ENCODE results near the gene DYNC1LI1.

The DYNC1LI1 gene

GRCh38 chr3:32483772-32484171 lies 86.9 kb downstream of the DYNC1LI1 start:
- H3K27me3 ChIP-seq (ENCODE audit: insufficient read depth, low read length, poor library complexity): no peaks in the 10 kb centered on the region
- H4K20me1 ChIP-seq (ENCODE audit: insufficient read depth, low read length): no peaks in the 10 kb centered on the region
- H3K9ac ChIP-seq (ENCODE audit: low read depth, low read length): no peak overlapping the region
- no peaks in the 10 kb centered on the region for H3K79me2 ChIP-seq (ENCODE audit: insufficient read depth, low read length)
- no peak for TF ChIP-seq EZH2 (IDR thresholded peaks at IDR 0.05; ENCODE audit: borderline replicate concordance, low read depth, low read length, severe bottlenecking)
- TF ChIP-seq CTCF (IDR thresholded peaks at IDR 0.05; ENCODE audit: borderline replicate concordance, extremely low read depth, low read length, poor library complexity, severe bottlenecking): no peak
- no peak overlapping the region for H3K4me3 ChIP-seq (ENCODE audit: low read depth in 1 of 2, low read length in 2 of 2)
- no peak overlapping the region for H3K4me2 ChIP-seq (ENCODE audit: insufficient read depth, low read length)
- H3K9me3 ChIP-seq (ENCODE audit: insufficient read depth, low read length, severe bottlenecking): no peaks in the 10 kb centered on the region
- ATAC-seq (ENCODE audit: insufficient read depth, low read depth) (no peak), DNase-seq (no peak)
- H3K27ac ChIP-seq (ENCODE audit: low read length): no peak overlapping the region
- peaks cover 59% of the 10 kb centered on the region for H3K36me3 ChIP-seq (ENCODE audit: insufficient read depth, low read length)
- H3K4me1 ChIP-seq (ENCODE audit: insufficient read depth, low read length): no peaks in the 10 kb centered on the region
- H2AFZ ChIP-seq (ENCODE audit: low read depth, low read length): no peak overlapping the region

- Histone ChIP-seq H4K20me1 (ENCODE audit: insufficient read depth, low read length) (no peaks in the 10 kb centered on the region), H3K27ac (ENCODE audit: low read length) (no peak overlapping the region), H2AFZ (ENCODE audit: low read depth, low read length) (no peak overlapping the region), H3K9me3 (ENCODE audit: insufficient read depth, low read length, severe bottlenecking) (no peaks in the 10 kb centered on the region), H3K79me2 (ENCODE audit: insufficient read depth, low read length) (no peaks in the 10 kb centered on the region), H3K27me3 (ENCODE audit: insufficient read depth, low read length, poor library complexity) (no peaks in the 10 kb centered on the region), H3K9ac (ENCODE audit: low read depth, low read length) (no peak overlapping the region), H3K4me3 (ENCODE audit: low read depth in 1 of 2, low read length in 2 of 2) (no peak overlapping the region), H3K4me1 (ENCODE audit: insufficient read depth, low read length) (no peaks in the 10 kb centered on the region), H3K4me2 (ENCODE audit: insufficient read depth, low read length) (no peak overlapping the region), H3K36me3 (ENCODE audit: insufficient read depth, low read length) (peaks cover 65% of the 10 kb centered on the region)
- no peak for TF ChIP-seq CTCF (IDR thresholded peaks at IDR 0.05; ENCODE audit: borderline replicate concordance, extremely low read depth, low read length, poor library complexity, severe bottlenecking)
- no peak for TF ChIP-seq EZH2 (IDR thresholded peaks at IDR 0.05; ENCODE audit: borderline replicate concordance, low read depth, low read length, severe bottlenecking)
- DNase-seq (no peak), ATAC-seq (ENCODE audit: insufficient read depth, low read depth) (no peak)
These were observed 88.0 kb downstream of the DYNC1LI1 start for GRCh38 chr3:32482693-32483092.

GRCh38 chr3:32481791-32482631 lies 88.6 kb downstream of the DYNC1LI1 start:
- H3K79me2 ChIP-seq (ENCODE audit: insufficient read depth, low read length): no peaks in the 10 kb centered on the region
- no peaks in the 10 kb centered on the region for H3K27me3 ChIP-seq (ENCODE audit: insufficient read depth, low read length, poor library complexity)
- peaks cover 59% of the 10 kb centered on the region for H3K36me3 ChIP-seq (ENCODE audit: insufficient read depth, low read length)
- DNase-seq: no peak
- H3K4me2 ChIP-seq (ENCODE audit: insufficient read depth, low read length): no peak overlapping the region
- no peak for ATAC-seq (ENCODE audit: insufficient read depth, low read depth)
- no peaks in the 10 kb centered on the region for H4K20me1 ChIP-seq (ENCODE audit: insufficient read depth, low read length)
- no peaks in the 10 kb centered on the region for H3K9me3 ChIP-seq (ENCODE audit: insufficient read depth, low read length, severe bottlenecking)
- H3K27ac ChIP-seq (ENCODE audit: low read length): no peak overlapping the region
- no peaks in the 10 kb centered on the region for H3K4me1 ChIP-seq (ENCODE audit: insufficient read depth, low read length)
- H3K9ac ChIP-seq (ENCODE audit: low read depth, low read length): no peak overlapping the region
- H3K4me3 ChIP-seq (ENCODE audit: low read depth in 1 of 2, low read length in 2 of 2): no peak overlapping the region
- no peak overlapping the region for H2AFZ ChIP-seq (ENCODE audit: low read depth, low read length)
- no peak for TF ChIP-seq CTCF (IDR thresholded peaks at IDR 0.05; ENCODE audit: borderline replicate concordance, extremely low read depth, low read length, poor library complexity, severe bottlenecking)
- no peak for TF ChIP-seq EZH2 (IDR thresholded peaks at IDR 0.05; ENCODE audit: borderline replicate concordance, low read depth, low read length, severe bottlenecking)
